HG02852 (cell line): ENCODE data around the gene ALAS1.
"Not testable (repeated sequence)": the region's sequence is repeated elsewhere in the genome, so short reads cannot be mapped to it uniquely, and the experiment has no call there.

Experiments
- ATAC-seq: cut with Tn5 transposase; IDR thresholded peaks from one replicate; pipeline ENCODE4 v1.9.1; 2021; ENCODE audit warnings: mild to moderate bottlenecking, moderate library complexity; ENCODE audit not compliant: unreplicated experiment

ALAS1 gene

DNA sequence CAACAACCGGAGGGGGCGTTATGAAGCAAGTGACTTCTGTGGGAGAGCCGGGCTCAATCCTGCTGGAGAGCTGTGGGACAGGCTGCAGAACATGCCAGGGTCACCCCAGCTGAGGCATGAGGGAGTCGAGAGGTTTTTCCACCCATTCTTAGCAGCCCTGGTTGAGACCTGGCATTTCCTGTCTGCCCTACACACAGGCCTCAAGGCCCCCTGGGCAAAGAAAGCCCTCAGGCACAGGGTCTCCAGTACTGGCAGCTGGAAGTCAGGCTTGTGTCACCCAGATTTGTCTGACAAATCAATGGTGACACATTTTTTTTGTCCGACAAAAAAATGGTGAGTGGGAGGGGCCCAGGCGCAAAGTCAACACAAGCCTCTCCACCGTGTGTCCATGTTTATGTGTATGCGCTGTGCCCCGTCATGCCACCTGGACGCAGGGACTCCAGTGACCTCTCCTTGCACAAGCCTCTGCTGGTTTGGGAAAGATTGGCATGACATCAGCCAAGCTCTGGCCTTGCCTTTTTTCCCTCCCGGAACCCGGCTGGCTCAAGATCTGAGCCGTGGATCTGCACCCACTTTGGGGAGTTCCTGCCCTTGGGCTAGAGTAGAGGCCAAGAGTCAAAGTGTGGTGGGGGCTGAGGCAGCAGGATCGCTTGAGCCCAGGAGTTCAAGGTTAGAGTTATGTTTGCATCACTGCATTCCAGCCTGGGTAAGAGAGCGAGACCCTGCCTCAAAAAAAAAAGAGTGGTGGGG lies 20.8 kb upstream of the ALAS1 start:
- no peak for ATAC-seq

- no peak for ATAC-seq
Measured at GRCh38 chr3:52177701-52178042, 20.3 kb upstream of the ALAS1 start.

DNA sequence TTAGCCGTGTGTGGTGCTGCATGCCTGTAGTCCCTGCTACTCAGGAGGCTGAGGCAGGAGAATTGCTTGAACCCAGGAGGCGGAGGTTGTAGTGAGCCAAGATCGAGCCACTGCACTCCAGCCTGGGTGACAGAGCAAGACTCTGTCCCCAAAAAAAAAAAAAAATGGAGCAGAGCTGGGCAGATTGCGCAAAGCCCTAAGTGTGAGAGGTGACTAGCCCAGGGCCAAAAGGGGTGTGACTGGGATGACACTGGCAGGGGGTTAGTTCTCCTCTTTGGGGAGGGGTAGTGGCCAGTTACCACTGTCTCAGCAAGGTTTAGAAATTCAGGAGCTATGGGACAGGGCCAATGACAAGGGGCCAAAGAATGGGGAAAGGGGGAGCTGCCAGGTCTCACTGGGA lies 19.8 kb upstream of the ALAS1 start:
- not testable (repeated sequence) for ATAC-seq

DNA sequence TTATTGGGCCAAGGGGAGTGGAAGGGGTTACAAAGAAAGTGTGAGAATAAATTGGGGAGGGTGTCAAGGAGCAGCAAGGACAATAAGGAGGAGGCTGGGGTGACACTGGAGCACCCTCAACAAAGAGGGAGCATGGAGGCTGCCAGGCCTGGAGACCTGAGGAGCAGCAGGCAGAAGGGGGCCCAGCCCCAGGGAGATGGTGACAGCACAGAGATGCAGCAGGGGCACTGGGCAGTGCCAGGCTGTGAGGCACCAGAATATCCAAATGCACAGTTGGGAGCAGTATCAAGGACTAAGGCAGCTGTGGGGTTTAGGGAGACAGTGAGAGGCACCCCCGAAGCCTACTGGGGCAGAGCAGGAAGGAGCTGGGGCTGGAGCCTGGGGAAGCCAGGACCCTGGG lies 19.4 kb upstream of the ALAS1 start:
- ATAC-seq = no peak

DNA sequence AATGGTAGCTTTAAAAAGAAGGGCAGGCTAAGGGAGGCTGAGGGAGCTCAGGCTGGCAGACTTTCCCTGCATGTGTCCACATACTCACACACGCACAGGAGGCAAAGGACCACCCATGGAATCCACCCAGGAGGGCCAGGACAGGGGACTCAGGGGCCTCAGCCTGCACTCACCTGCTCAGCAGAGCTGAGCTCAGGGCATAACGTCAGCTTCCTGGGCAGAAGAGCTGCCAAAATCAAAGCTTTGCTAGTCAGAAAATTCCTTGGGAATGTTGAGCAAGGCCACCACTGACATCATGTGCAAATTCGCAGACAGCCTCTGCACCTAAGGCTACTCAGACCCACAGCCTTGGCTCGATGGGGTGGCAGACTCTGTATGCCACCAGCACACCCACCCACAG lies 16.4 kb upstream of the ALAS1 start:
- no peak for ATAC-seq

DNA sequence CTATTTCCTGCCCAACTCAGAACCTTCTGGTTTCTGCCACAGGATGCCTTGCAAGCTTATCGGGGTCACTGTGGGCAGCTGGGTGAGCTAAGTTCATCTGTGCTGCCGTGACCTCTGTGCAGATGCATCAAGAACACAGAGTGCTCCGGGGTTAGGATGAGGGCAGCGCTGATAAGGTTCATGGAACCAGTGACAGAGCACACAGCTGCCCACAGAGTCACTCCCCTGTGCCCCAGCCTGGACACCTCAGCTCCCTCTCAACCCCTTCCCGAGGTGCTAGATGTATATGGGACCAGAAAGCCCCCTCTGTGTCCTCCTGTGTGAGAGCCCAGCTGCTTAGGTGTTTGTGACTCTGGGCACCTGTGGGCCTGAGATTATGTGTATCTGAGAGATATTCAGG lies 15.8 kb upstream of the ALAS1 start:
- no peak for ATAC-seq

DNA sequence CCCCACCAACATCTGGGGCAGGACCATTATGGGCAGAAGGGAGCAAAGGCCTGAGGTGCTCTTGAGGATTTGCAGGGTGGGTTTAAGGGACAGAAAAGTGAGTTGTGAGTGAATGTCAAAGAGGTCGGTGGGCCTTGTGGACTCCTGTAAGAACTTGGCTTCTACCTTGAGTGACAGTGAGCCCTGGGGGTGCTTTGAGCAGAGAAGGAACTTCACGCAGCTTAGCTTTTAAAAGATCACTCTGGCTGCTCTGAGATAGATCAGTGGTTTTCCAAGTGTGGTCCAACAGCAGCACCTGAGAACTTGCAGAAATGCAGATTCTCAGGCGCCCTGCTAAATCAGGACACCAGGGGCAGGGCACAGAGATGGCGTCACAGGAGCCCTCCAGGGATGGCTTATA lies 15.3 kb upstream of the ALAS1 start:
- no peak for ATAC-seq

GRCh38 chr3:52183786-52184445 lies 14.0 kb upstream of the ALAS1 start:
- ATAC-seq = no peak

DNA sequence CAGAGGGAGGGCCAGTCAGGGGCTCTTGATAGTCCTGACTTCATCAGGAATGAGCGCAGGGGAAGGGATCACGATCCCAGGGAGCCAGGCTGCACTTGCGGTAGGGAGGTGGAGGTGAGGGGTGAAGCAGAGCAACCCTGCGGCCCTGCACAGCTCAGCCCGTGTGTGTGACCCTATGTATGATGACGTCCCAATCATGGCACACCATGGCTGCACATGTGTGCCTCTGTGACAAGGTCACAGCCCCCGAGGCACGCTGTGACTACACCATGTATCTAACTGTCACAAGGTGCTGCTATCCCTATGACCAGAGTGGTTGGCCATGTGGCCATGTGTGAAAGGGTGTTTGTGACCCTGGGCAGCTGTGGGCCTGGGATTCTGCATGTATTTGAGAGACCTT lies 13.3 kb upstream of the ALAS1 start:
- ATAC-seq = no peak

- no peak for ATAC-seq
Measured at GRCh38 chr3:52185311-52185710, 12.6 kb upstream of the ALAS1 start.

- ATAC-seq = no peak
Measured at GRCh38 chr3:52185837-52186236, 12.1 kb upstream of the ALAS1 start.

- ATAC-seq = no peak
Measured at GRCh38 chr3:52186729-52187128, 11.2 kb upstream of the ALAS1 start.

DNA sequence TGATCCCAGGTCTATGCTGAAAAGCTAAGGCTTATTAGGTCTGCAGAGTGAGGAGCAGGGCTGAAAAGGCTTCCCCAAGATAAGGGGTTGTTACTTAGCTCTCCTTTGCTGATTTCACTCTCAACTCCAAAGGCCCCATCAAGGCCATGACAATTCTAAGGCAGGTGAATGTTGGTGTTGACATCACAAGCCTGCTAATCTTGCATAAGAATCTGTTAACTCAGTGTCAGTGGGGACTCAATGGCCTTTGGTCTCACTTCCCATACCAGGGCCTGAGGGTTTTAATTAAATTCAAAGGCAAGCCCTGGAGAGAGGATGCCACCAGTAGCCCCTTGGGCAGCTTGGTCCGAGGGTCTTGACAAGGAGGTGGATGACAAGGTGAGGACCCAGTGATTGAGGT lies 9.4 kb upstream of the ALAS1 start:
- no peak for ATAC-seq

DNA sequence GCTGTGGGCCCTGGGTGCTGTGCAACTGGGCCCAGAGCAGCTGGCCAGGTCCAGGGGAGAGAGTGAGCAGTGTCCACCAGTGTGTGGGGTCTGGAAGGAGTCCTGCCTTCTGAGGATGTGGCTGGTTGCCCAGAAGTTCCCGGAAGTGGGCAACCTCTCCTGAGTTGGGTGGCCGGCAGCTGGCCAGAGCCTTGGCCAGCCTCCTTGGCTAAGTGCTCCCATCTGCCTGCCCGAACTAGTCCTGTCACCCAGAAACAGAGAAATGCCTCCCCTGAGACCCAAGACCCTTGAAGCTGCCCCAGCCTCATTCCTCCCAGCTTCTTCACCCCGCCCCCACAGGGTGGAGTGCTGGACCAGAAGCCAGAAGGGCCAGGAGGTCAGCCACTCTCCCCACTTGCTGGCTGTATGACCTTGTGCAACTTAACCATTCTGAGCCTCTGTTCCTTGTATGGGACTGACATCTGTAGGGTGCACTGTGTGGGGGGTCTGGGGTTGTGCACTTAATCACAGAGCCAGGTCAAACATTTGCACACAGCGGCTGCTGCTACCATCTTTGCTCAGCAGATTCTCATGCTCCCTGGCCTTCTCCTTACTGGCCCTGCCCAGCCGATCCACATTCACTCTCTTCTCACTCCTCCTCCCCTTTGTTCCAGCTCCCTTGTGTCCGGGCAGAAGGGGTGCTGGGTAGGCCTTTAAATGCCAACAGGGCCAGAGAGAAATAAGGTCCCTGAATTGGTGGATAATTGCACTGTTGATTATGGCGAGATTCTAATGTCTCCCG lies 7.5 kb upstream of the ALAS1 start:
- no peak for ATAC-seq

DNA sequence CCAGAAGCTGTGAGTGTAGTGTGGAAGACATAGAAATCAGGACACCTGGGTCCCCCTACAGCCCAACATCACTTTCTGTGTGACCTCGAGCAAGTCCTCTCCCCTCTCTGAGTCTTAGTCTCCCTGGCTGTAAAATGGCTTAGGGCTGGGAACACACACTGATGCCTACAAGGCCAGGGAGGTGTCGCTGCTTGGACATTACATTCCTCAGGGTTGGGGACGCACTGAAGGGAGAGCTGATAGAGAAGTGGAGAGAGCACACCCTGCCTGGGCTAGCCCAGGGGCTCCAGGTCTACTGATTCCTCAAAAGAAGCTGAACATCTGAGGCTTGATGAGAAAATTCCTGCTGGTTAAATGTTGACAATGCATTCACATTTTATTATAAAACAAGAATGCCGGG lies 6.3 kb upstream of the ALAS1 start:
- ATAC-seq = no peak

DNA sequence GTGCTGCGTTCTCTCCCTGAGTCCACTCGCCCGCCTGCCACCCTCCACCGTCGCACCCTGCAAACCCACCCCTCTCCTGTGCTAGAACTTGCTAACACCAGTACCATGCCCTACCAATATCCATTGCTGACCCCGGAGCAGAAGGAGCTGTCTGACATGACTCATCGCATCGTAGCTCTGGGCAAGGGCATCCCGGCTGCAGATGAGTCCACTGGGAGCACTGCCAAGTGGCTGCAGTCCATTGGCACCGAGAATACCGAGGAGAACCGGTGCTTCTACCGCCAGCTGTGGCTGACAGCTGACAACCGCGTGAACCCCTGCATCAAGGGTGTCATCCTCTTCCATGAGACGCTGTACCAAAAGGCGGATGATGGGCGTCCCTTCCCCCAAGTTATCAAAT lies 4.9 kb upstream of the ALAS1 start:
- ATAC-seq = no peak

- no peak for ATAC-seq
Measured at GRCh38 chr3:52194485-52195290, 3.3 kb upstream of the ALAS1 start.

- no peak for ATAC-seq
Measured at GRCh38 chr3:52195291-52195597, 2.7 kb upstream of the ALAS1 start.

DNA sequence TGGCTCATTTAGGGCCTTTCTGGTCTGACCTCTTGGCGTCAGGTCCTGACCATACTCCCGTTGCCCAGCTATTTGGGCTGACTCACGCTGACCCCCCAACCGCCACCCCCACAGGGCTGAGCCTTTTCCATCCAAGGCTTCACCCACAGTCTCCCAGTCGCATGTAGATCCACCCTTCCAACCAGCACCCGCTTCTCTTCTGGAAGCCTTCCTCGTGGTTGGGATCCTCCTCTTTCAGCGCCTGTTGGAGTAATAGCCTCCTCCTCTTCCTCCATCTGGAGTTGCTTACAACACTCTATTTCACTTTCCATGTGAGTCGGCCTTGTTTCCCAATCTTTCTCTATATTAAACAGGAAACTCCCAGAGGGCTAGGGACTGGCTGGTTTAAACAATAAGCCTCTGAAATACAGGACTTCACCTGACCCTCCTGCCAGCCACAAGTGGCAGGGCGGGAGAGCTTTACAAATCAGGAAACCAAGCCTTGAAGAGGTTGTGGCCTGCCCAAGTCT lies 2.1 kb upstream of the ALAS1 start:
- no peak for ATAC-seq

DNA sequence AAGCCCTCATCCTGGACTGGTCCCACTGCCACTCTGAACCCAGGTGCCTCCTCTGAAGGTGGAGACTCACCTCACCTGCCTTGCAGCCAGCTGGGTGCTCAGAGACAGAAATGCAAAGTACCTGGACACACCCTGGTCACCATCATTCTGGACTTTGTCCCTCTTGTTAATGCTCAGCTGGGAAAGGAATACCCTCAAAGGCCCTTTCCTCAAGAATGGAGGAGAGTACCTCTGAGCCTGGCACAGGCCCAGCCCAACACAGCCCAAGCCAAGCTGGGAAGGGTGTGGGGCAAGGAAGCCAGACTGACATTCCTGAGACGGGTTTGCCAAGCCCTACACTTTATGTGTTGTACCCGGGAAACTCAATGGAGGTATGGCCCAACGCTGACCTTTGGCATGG lies 983 bp upstream of the ALAS1 start:
- ATAC-seq = no peak

DNA sequence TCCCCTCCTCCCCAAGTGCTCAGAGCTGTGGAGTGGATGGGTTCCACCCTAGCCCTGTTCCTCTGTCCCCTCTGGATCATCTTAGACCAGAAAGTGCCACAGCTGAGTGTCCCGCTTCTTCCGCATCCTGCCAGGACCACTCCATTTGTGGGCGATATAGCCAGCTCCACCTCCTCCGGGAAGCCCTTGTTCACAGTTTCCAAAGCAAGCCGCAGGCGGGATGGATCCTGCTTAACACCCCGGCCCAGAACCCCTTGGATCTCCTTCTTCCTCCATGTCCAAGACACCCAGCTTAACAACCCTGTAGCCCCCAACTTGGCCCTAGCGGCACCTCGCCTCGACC lies 490 bp upstream of the ALAS1 start:
- no peak for ATAC-seq
